Measurements from ENCODE around the gene SENP5. TPM values are rescaled to one million over a fixed set of nuclear protein-coding genes. Genes with fewer than 3 reads are reported as not detected.

The SENP5 gene
- polyA plus RNA-seq, 2 donors, result 5.7 to 8.4 TPM

Other genes starting within 250 kb of the SENP5 start
- gene NRROS, start 228.2 kb upstream of the SENP5 start, polyA plus RNA-seq, result under 1 TPM; 0.77 to 0.92 TPM
- gene CEP19, start 155.7 kb upstream of the SENP5 start, polyA plus RNA-seq, result under 1 TPM; 0.47 to 0.82 TPM
- 10 to 100 TPM in 1 of 2 donors, 1 to 10 TPM in 1; 7.4 to 12.7 TPM for gene PIGX, start 155.5 kb upstream of the SENP5 start, polyA plus RNA-seq
- 10 to 100 TPM; 10.9 to 13.2 TPM for gene PAK2, start 128.1 kb upstream of the SENP5 start, polyA plus RNA-seq
- 10 to 100 TPM; 30.1 to 30.9 TPM for gene NCBP2, start 74.6 kb downstream of the SENP5 start, polyA plus RNA-seq
- gene PIGZ, start 100.9 kb downstream of the SENP5 start, polyA plus RNA-seq, result 1 to 10 TPM; 2.2 to 3.6 TPM
- gene MELTF, start 161.9 kb downstream of the SENP5 start, polyA plus RNA-seq, result 1 to 10 TPM; 1.9 to 3.0 TPM